BJ (cell line): ENCODE measurements around the gene ALG12. TPM values are rescaled to one million over a fixed set of nuclear protein-coding genes. Genes with fewer than 3 reads are reported as not detected.

Source experiments
- CTCF ChIA-PET: fragments of 350-600 bp; formaldehyde crosslinking; extraction: SDS; loops from one replicate; lab custom pipeline; 2021; ENCODE audit warnings: antibody characterized with exemption, inconsistent platforms; lab: Yijun Ruan, JAX
- POLR2A ChIA-PET: fragments of 300-600 bp; sonication (Branson Sonifier 250); formaldehyde crosslinking; extraction: SDS; loops from one replicate; lab custom pipeline; 2021; ENCODE audit warnings: antibody characterized with exemption; lab: Charles Lee
- DNase-seq: peaks from one replicate; pipeline ENCODE4 v3.0.0-alpha.2; 2011; ENCODE audit warnings: low read depth
- H3K27me3 ChIP-seq: 2 replicates; pipeline ENCODE4 v1.6.0; 2011; ENCODE audit warnings: low read length; ENCODE audit not compliant: control insufficient read depth, insufficient read depth
- H3K36me3 ChIP-seq: 2 replicates; pipeline ENCODE4 v1.5.1; 2011; ENCODE audit warnings: low read length; ENCODE audit not compliant: control insufficient read depth, insufficient read depth
- H3K4me3 ChIP-seq: 2 replicates; pipeline ENCODE4 v1.5.1; 2011; ENCODE audit warnings: low read depth, mild to moderate bottlenecking, control low read depth, low read length
- polyA plus RNA-seq: library from polyadenylated mRNA; depleted of rRNA; stranded (reverse); fragments of >200 nt; gene quantifications from 2 replicates; pipeline ENCODE4 v1.2.3, GENCODE V29; 2011
- TF ChIP-seq, protein P1 (sequence below): IDR thresholded peaks from 2 replicates; pipeline ENCODE4 v1.5.1; 2011; ENCODE audit warnings: low read depth, mild to moderate bottlenecking, control low read depth, inconsistent platforms, low read length, moderate library complexity; ENCODE audit not compliant: insufficient read depth

Gene ALG12
- polyA plus RNA-seq, 1 experiment: 7.9 TPM

- CTCF ChIA-PET: interaction anchor here (0.6 to 5.0 kb wide), 26 partner anchors 11 to 567 kb away, joined by 3 to 103 read pairs (median 4); partner anchors contain the start of gene IL17REL
- H3K4me3 ChIP-seq: no peak overlapping the region
- no peaks in the 10 kb centered on the region for H3K36me3 ChIP-seq
- TF ChIP-seq, protein P1, sequence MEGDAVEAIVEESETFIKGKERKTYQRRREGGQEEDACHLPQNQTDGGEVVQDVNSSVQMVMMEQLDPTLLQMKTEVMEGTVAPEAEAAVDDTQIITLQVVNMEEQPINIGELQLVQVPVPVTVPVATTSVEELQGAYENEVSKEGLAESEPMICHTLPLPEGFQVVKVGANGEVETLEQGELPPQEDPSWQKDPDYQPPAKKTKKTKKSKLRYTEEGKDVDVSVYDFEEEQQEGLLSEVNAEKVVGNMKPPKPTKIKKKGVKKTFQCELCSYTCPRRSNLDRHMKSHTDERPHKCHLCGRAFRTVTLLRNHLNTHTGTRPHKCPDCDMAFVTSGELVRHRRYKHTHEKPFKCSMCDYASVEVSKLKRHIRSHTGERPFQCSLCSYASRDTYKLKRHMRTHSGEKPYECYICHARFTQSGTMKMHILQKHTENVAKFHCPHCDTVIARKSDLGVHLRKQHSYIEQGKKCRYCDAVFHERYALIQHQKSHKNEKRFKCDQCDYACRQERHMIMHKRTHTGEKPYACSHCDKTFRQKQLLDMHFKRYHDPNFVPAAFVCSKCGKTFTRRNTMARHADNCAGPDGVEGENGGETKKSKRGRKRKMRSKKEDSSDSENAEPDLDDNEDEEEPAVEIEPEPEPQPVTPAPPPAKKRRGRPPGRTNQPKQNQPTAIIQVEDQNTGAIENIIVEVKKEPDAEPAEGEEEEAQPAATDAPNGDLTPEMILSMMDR: peak; percentile 65
- POLR2A ChIA-PET: no interaction called here
- peak; percentile 19 for DNase-seq
- H3K27me3 ChIP-seq: no peaks in the 10 kb centered on the region
These were observed 12.6 kb upstream of the ALG12 start for GRCh38 chr22:49930596-49931412.

DNA sequence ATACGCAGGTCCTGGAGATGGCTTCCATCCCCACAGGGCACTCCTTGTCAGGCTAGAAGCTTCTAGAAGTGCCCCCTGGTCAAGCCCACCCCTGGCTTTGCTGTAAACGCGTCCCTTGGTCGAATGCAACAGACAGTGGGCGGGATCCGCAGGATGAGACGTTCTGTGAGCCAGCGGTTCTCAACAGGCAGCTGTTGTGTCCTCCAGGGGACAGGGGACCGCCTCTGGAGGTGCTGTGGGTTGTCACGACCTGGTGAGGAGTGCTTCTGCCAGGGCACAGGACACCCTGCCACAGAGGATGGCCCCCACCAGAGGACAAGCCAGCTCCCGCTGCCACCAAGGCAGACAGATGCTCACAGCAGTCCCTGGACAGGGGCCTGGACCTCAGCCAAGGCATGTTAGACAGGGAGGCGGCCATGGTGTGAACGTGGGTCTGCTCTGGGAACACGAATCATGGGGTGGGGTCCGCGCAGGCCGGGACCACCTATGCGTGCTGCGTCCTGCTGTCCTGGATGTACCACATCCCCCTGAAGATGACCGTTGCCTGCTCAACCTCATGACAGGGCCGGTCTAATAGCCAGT, 11.8 kb upstream of the ALG12 start:
- ChIA-PET POLR2A (no interaction called here), CTCF (interaction anchor here (0.7 to 5.0 kb wide), 25 partner anchors 10 to 568 kb away, joined by 3 to 103 read pairs (median 4); partner anchors contain the start of gene IL17REL)

GRCh38 chr22:49929211-49929979, 11.2 kb upstream of the ALG12 start:
- no peaks in the 10 kb centered on the region; the same call in 1 of the 2 replicates for H3K36me3 ChIP-seq
- TF ChIP-seq, protein P1: 0 out of 2 replicates have a peak, but pooled peaks have one; percentile 13
- no peak overlapping the region for H3K4me3 ChIP-seq
- ChIA-PET CTCF (interaction anchor here (0.7 to 5.0 kb wide), 13 partner anchors 10 to 569 kb away, joined by 3 to 103 read pairs (median 7); partner anchors contain the start of gene IL17REL), POLR2A (no interaction called here)
- H3K27me3 ChIP-seq: no peaks in the 10 kb centered on the region
- no peak for DNase-seq

More for the DNA sequence above, 11.8 kb upstream of the ALG12 start:
- Histone ChIP-seq H3K36me3 (no peaks in the 10 kb centered on the region; the same call in 1 of the 2 replicates), H3K4me3 (no peak overlapping the region), H3K27me3 (no peaks in the 10 kb centered on the region)
- DNase-seq: no peak
- TF ChIP-seq, protein P1: no peak

- H3K27me3 ChIP-seq: no peaks in the 10 kb centered on the region
- ChIA-PET CTCF (interaction anchor here (1.7 to 2.3 kb wide), 2 partner anchors 102 to 161 kb away, joined by 5 to 14 read pairs; no protein-coding TSS in a partner anchor), POLR2A (no interaction called here)
- H3K36me3 ChIP-seq: peaks cover 1% of the 10 kb centered on the region; the same call in 1 of the 2 replicates
- TF ChIP-seq, protein P1: no peak
- H3K4me3 ChIP-seq: no peak overlapping the region
- no peak for DNase-seq
These were observed 10.4 kb upstream of the ALG12 start for GRCh38 chr22:49928555-49929210.
